MM.1S (cell line): Measurements from ENCODE around the gene ZNF805.

Experiments
- DNase-seq: peaks from one replicate; pipeline ENCODE4 v3.0.0-alpha.2; 2015
- H2AFZ ChIP-seq: fragments of 300-600 bp; sonication (generic); 2 replicates; pipeline ENCODE4 v1.6.0; 2016; ENCODE audit warnings: antibody characterized with exemption, low read length
- H3F3A ChIP-seq: fragments of 300-600 bp; sonication (generic); 2 replicates; pipeline ENCODE4 v1.6.1; 2016; ENCODE audit warnings: mild to moderate bottlenecking, antibody characterized with exemption, low read length, moderate library complexity, mixed read lengths; ENCODE audit not compliant: insufficient read depth
- H3K27ac ChIP-seq: fragments of 300-600 bp; sonication (generic); 2 replicates; pipeline ENCODE4 v1.5.1; 2016; ENCODE audit warnings: mild to moderate bottlenecking, low read length
- H3K27me3 ChIP-seq: fragments of 300-600 bp; sonication (generic); replicated peaks from 2 replicates; pipeline ENCODE4 v1.6.0; 2016; ENCODE audit warnings: low read length; ENCODE audit not compliant: insufficient read depth
- H3K36me3 ChIP-seq: fragments of 300-600 bp; sonication (generic); replicated peaks from 2 replicates; pipeline ENCODE4 v1.6.1; 2016; ENCODE audit warnings: mild to moderate bottlenecking, low read length, mixed read lengths; ENCODE audit not compliant: insufficient read depth
- H3K4me1 ChIP-seq: fragments of 300-600 bp; sonication (generic); 2 replicates; pipeline ENCODE4 v1.6.1; 2016; ENCODE audit warnings: low read length, mixed read lengths
- H3K4me2 ChIP-seq: fragments of 300-600 bp; sonication (generic); 2 replicates; pipeline ENCODE4 v1.6.0; 2016; ENCODE audit warnings: low read depth, low read length
- H3K4me3 ChIP-seq: fragments of 300-600 bp; sonication (generic); 2 replicates; pipeline ENCODE4 v1.5.1; 2016; ENCODE audit warnings: low read length, mixed read lengths
- H3K79me2 ChIP-seq: fragments of 300-600 bp; sonication (generic); 2 replicates; pipeline ENCODE4 v1.6.1; 2016; ENCODE audit warnings: mixed run types, low read length, mixed read lengths
- H3K9ac ChIP-seq: fragments of 300-600 bp; sonication (generic); 2 replicates; pipeline ENCODE4 v1.6.1; 2016; ENCODE audit warnings: low read length, mixed read lengths
- H3K9me2 ChIP-seq: fragments of 300-600 bp; sonication (generic); replicated peaks from 2 replicates; pipeline ENCODE4 v1.6.1; 2016; ENCODE audit warnings: mild to moderate bottlenecking, low read length, mixed read lengths; ENCODE audit not compliant: insufficient read depth
- H3K9me3 ChIP-seq: fragments of 300-600 bp; sonication (generic); replicated peaks from 2 replicates; pipeline ENCODE4 v1.6.1; 2016; ENCODE audit warnings: mild to moderate bottlenecking, low read length, mixed read lengths; ENCODE audit not compliant: insufficient read depth
- H4K20me1 ChIP-seq: fragments of 300-600 bp; sonication (generic); 2 replicates; pipeline ENCODE4 v1.6.1; 2016; ENCODE audit warnings: mild to moderate bottlenecking, low read length, moderate library complexity, mixed read lengths; ENCODE audit not compliant: insufficient read depth
- EZH2 ChIP-seq: fragments of 300-600 bp; sonication (generic); optimal IDR thresholded peaks from 2 replicates; pipeline ENCODE3; 2017; ENCODE audit warnings: low read depth, mild to moderate bottlenecking, antibody characterized with exemption, low read length, mixed read lengths
- EZH2phosphoT487 ChIP-seq: fragments of 300-600 bp; sonication (generic); IDR thresholded peaks from 2 replicates; pipeline ENCODE4 v1.6.1; 2018; ENCODE audit warnings: antibody characterized with exemption, low read length
- TF ChIP-seq, protein P1 (sequence below): fragments of 300-600 bp; sonication (generic); IDR thresholded peaks from 2 replicates; pipeline ENCODE4 v1.5.1; 2016; ENCODE audit warnings: antibody characterized with exemption, low read length, mixed read lengths

Gene ZNF805

DNA sequence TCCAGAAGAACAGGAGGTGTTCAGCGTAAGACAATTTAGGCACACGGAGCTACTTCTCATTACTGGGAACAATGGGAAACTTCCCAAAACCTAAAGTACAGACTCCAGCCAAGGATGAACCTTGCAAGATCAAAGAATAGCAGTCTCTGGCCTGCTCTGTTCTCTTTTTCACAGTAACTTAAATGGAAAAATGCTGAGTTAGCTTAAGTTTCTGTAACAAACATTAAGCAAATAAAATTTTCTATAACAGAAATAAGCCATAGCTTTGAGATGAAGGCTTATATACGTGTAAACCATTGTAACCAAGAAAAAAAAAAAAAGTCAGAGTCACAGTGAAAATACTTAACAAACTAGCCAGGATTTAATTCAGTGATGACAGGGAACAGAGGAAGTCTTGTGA, 21.6 kb downstream of the ZNF805 start:
- Histone ChIP-seq H3K4me3 (no peak overlapping the region), H3K27ac (no peak overlapping the region), H3K4me2 (no peak overlapping the region), H3K4me1 (no peaks in the 10 kb centered on the region), H3K79me2 (no peaks in the 10 kb centered on the region), H3K36me3 (no peaks in the 10 kb centered on the region), H3F3A (no peaks in the 10 kb centered on the region), H2AFZ (no peak overlapping the region), H3K27me3 (no peaks in the 10 kb centered on the region), H3K9me3 (no peaks in the 10 kb centered on the region), H3K9ac (no peak overlapping the region), H3K9me2 (no peaks in the 10 kb centered on the region), H4K20me1 (no peaks in the 10 kb centered on the region)
- no peak for DNase-seq
- TF ChIP-seq EZH2, result no peak
- no peak for TF ChIP-seq EZH2phosphoT487
- TF ChIP-seq, protein P1, sequence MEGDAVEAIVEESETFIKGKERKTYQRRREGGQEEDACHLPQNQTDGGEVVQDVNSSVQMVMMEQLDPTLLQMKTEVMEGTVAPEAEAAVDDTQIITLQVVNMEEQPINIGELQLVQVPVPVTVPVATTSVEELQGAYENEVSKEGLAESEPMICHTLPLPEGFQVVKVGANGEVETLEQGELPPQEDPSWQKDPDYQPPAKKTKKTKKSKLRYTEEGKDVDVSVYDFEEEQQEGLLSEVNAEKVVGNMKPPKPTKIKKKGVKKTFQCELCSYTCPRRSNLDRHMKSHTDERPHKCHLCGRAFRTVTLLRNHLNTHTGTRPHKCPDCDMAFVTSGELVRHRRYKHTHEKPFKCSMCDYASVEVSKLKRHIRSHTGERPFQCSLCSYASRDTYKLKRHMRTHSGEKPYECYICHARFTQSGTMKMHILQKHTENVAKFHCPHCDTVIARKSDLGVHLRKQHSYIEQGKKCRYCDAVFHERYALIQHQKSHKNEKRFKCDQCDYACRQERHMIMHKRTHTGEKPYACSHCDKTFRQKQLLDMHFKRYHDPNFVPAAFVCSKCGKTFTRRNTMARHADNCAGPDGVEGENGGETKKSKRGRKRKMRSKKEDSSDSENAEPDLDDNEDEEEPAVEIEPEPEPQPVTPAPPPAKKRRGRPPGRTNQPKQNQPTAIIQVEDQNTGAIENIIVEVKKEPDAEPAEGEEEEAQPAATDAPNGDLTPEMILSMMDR, result no peak

- no peak overlapping the region for H3K4me3 ChIP-seq
- H3K27me3 ChIP-seq, result no peaks in the 10 kb centered on the region
- no peak overlapping the region for H3K9ac ChIP-seq
- H3F3A ChIP-seq, result no peaks in the 10 kb centered on the region
- H2AFZ ChIP-seq, result no peak overlapping the region
- DNase-seq, result no peak
- H3K9me3 ChIP-seq, result no peaks in the 10 kb centered on the region
- H3K36me3 ChIP-seq, result no peaks in the 10 kb centered on the region
- TF ChIP-seq, protein P1, result no peak
- TF ChIP-seq EZH2phosphoT487 (no peak), EZH2 (no peak)
- no peak overlapping the region for H3K27ac ChIP-seq
- no peaks in the 10 kb centered on the region for H4K20me1 ChIP-seq
- no peak overlapping the region for H3K4me2 ChIP-seq
- H3K4me1 ChIP-seq, result no peaks in the 10 kb centered on the region
- no peaks in the 10 kb centered on the region for H3K79me2 ChIP-seq
- no peaks in the 10 kb centered on the region for H3K9me2 ChIP-seq
Observed at GRCh38 chr19:57263244-57263741, 22.9 kb downstream of the ZNF805 start.

- Histone ChIP-seq H2AFZ (no peak overlapping the region), H3K79me2 (no peaks in the 10 kb centered on the region), H4K20me1 (no peaks in the 10 kb centered on the region), H3K4me2 (no peak overlapping the region), H3K9me3 (no peaks in the 10 kb centered on the region), H3K9ac (no peak overlapping the region), H3K27me3 (no peaks in the 10 kb centered on the region), H3K27ac (no peak overlapping the region), H3K9me2 (no peaks in the 10 kb centered on the region), H3K36me3 (no peaks in the 10 kb centered on the region), H3K4me3 (no peak overlapping the region), H3K4me1 (no peaks in the 10 kb centered on the region), H3F3A (no peaks in the 10 kb centered on the region)
- no peak for DNase-seq
- no peak for TF ChIP-seq EZH2
- TF ChIP-seq, protein P1, result no peak
- TF ChIP-seq EZH2phosphoT487, result no peak
Observed at GRCh38 chr19:57267291-57267690, 26.9 kb downstream of the ZNF805 start.
